Loucy (cell line): ENCODE measurements around the gene KLHL3.

ENCODE experiments used
- H2AFZ ChIP-seq: fragments of 200-600 bp; sonication (generic); 2 replicates; pipeline ENCODE4 v1.6.0; 2016; ENCODE audit warnings: antibody characterized with exemption, mild to moderate bottlenecking, low read length, moderate library complexity
- H3F3A ChIP-seq: fragments of 200-600 bp; 2 replicates; pipeline ENCODE4 v1.6.0; 2016; ENCODE audit warnings: antibody characterized with exemption, low read depth, mild to moderate bottlenecking
- H3K27me3 ChIP-seq: fragments of 200-600 bp; sonication (generic); 2 replicates; pipeline ENCODE4 v1.6.1; 2014; ENCODE audit warnings: low read length, mild to moderate bottlenecking; ENCODE audit not compliant: insufficient read depth, poor library complexity, severe bottlenecking
- H3K36me3 ChIP-seq: fragments of 200-600 bp; sonication (generic); 2 replicates; pipeline ENCODE4 v1.6.1; 2016; ENCODE audit warnings: low read length; ENCODE audit not compliant: insufficient read depth
- H3K4me1 ChIP-seq: fragments of 200-600 bp; sonication (generic); 2 replicates; pipeline ENCODE4 v1.5.1; 2014; ENCODE audit warnings: low read length, mild to moderate bottlenecking; ENCODE audit not compliant: insufficient read depth, poor library complexity, severe bottlenecking
- H3K4me2 ChIP-seq: fragments of 200-600 bp; sonication (generic); 2 replicates; pipeline ENCODE4 v1.6.0; 2014; ENCODE audit warnings: antibody characterized with exemption, low read length, low read depth, mild to moderate bottlenecking; ENCODE audit not compliant: poor library complexity, severe bottlenecking
- H3K4me3 ChIP-seq: fragments of 200-600 bp; sonication (generic); 2 replicates; pipeline ENCODE4 v1.5.1; 2014; ENCODE audit warnings: low read length, mild to moderate bottlenecking, mixed read lengths; ENCODE audit not compliant: poor library complexity, severe bottlenecking
- H3K79me2 ChIP-seq: fragments of 200-600 bp; sonication (generic); 2 replicates; pipeline ENCODE4 v1.6.1; 2014; ENCODE audit warnings: low read length; ENCODE audit not compliant: insufficient read depth
- H3K9ac ChIP-seq: fragments of 200-600 bp; sonication (generic); 2 replicates; pipeline ENCODE4 v1.6.0; 2014; ENCODE audit warnings: mild to moderate bottlenecking, low read depth, low read length, moderate library complexity; ENCODE audit not compliant: poor library complexity, severe bottlenecking
- H3K9me2 ChIP-seq: fragments of 200-600 bp; sonication (generic); replicated peaks from 2 replicates; pipeline ENCODE4 v1.6.1; 2016; ENCODE audit warnings: low read depth, low read length, mixed read lengths
- H3K9me3 ChIP-seq: fragments of 200-600 bp; sonication (generic); 2 replicates; pipeline ENCODE4 v1.6.1; 2014; ENCODE audit warnings: mild to moderate bottlenecking, antibody characterized with exemption, low read length, low read depth; ENCODE audit not compliant: insufficient read depth
- H4K20me1 ChIP-seq: fragments of 200-600 bp; sonication (generic); 2 replicates; pipeline ENCODE4 v1.6.0; 2014; ENCODE audit warnings: antibody characterized with exemption, low read length, mild to moderate bottlenecking; ENCODE audit not compliant: insufficient read depth, poor library complexity, severe bottlenecking
- CTCF ChIP-seq: fragments of 200-600 bp; sonication (generic); conservative IDR thresholded peaks from 2 replicates; pipeline ENCODE4 v1.5.1; 2014; ENCODE audit warnings: mild to moderate bottlenecking, antibody characterized with exemption, low read length
- EZH2phosphoT487 ChIP-seq: fragments of 200-600 bp; IDR thresholded peaks from 2 replicates; pipeline ENCODE4 v1.6.1; 2018; ENCODE audit warnings: antibody characterized with exemption, mild to moderate bottlenecking, moderate library complexity, borderline replicate concordance

Gene KLHL3

GRCh38 chr5:137758121-137758520 is 22.2 kb upstream of the KLHL3 start:
- Histone ChIP-seq H3K36me3 (no peaks in the 10 kb centered on the region), H3K79me2 (peaks cover 11% of the 10 kb centered on the region), H3K9ac (no peak overlapping the region), H4K20me1 (peaks cover 9% of the 10 kb centered on the region), H3K9me3 (no peaks in the 10 kb centered on the region), H3F3A (no peaks in the 10 kb centered on the region), H3K4me2 (no peak overlapping the region), H2AFZ (no peak overlapping the region), H3K9me2 (no peaks in the 10 kb centered on the region), H3K27me3 (peaks cover 9% of the 10 kb centered on the region), H3K4me3 (no peak overlapping the region), H3K4me1 (peaks cover 7% of the 10 kb centered on the region)
- TF ChIP-seq CTCF (no peak), EZH2phosphoT487 (no peak)

- no peaks in the 10 kb centered on the region for H3K36me3 ChIP-seq
- H3K9ac ChIP-seq, result no peak overlapping the region
- no peaks in the 10 kb centered on the region for H3K9me3 ChIP-seq
- H4K20me1 ChIP-seq, result peaks cover 14% of the 10 kb centered on the region
- peaks cover 15% of the 10 kb centered on the region for H3K79me2 ChIP-seq
- peaks cover 7% of the 10 kb centered on the region for H3K4me1 ChIP-seq
- H3K4me2 ChIP-seq, result no peak overlapping the region
- H3K27me3 ChIP-seq, result peaks cover 11% of the 10 kb centered on the region
- H3F3A ChIP-seq, result no peaks in the 10 kb centered on the region
- TF ChIP-seq EZH2phosphoT487, result no peak
- no peak for TF ChIP-seq CTCF
- H3K4me3 ChIP-seq, result no peak overlapping the region
- H3K9me2 ChIP-seq, result no peaks in the 10 kb centered on the region
- no peak overlapping the region for H2AFZ ChIP-seq
Observed at GRCh38 chr5:137757634-137758033, 21.7 kb upstream of the KLHL3 start.

- no peaks in the 10 kb centered on the region for H3K9me2 ChIP-seq
- H3K79me2 ChIP-seq, result peaks cover 40% of the 10 kb centered on the region
- H4K20me1 ChIP-seq, result peaks cover 38% of the 10 kb centered on the region
- H3K9me3 ChIP-seq, result no peaks in the 10 kb centered on the region
- peak overlapping the region; percentile 100 for H3K9ac ChIP-seq
- no peak for TF ChIP-seq EZH2phosphoT487
- TF ChIP-seq CTCF, result no peak
- H3F3A ChIP-seq, result no peaks in the 10 kb centered on the region
- peak overlapping the region; percentile 81 for H2AFZ ChIP-seq
- H3K4me1 ChIP-seq, result peaks cover 23% of the 10 kb centered on the region
- H3K36me3 ChIP-seq, result peaks cover 12% of the 10 kb centered on the region
- H3K4me2 ChIP-seq, result peak overlapping the region; percentile 81
- peak overlapping the region; percentile 99 for H3K4me3 ChIP-seq
- H3K27me3 ChIP-seq, result peaks cover 11% of the 10 kb centered on the region
Observed at GRCh38 chr5:137754961-137755762, 19.3 kb upstream of the KLHL3 start.
